HG03439 (cell line): ENCODE results near the gene ITIH3.

Source experiments
- ATAC-seq: cut with Tn5 transposase; IDR thresholded peaks from one replicate; pipeline ENCODE4 v1.9.1; 2021; ENCODE audit warnings: mild to moderate bottlenecking, moderate library complexity; ENCODE audit not compliant: unreplicated experiment

Gene ITIH3

GRCh38 chr3:52779011-52779836 lies 15.4 kb upstream of the ITIH3 start:
- no peak for ATAC-seq

GRCh38 chr3:52779837-52780585 lies 14.6 kb upstream of the ITIH3 start:
- ATAC-seq, result no peak

- ATAC-seq, result no peak
Measured at GRCh38 chr3:52781741-52782140, 12.9 kb upstream of the ITIH3 start.

- ATAC-seq, result no peak
Measured at GRCh38 chr3:52782412-52783210, 12.0 kb upstream of the ITIH3 start.

- ATAC-seq, result no peak
Measured at GRCh38 chr3:52783211-52783555, 11.4 kb upstream of the ITIH3 start.

GRCh38 chr3:52784021-52784621 lies 10.5 kb upstream of the ITIH3 start:
- ATAC-seq, result no peak

- no peak for ATAC-seq
Measured at GRCh38 chr3:52784931-52785590, 9.5 kb upstream of the ITIH3 start.

- ATAC-seq, result no peak
Measured at GRCh38 chr3:52786330-52787215, 8.0 kb upstream of the ITIH3 start.

- ATAC-seq, result no peak
Measured at GRCh38 chr3:52787246-52787645, 7.3 kb upstream of the ITIH3 start.

GRCh38 chr3:52787672-52788625 lies 6.6 kb upstream of the ITIH3 start:
- ATAC-seq, result no peak

GRCh38 chr3:52788890-52789745 lies 5.5 kb upstream of the ITIH3 start:
- no peak for ATAC-seq

- ATAC-seq, result no peak
Measured at GRCh38 chr3:52789746-52790040, 4.9 kb upstream of the ITIH3 start.

GRCh38 chr3:52790337-52790736 lies 4.3 kb upstream of the ITIH3 start:
- no peak for ATAC-seq

GRCh38 chr3:52790741-52791140 lies 3.9 kb upstream of the ITIH3 start:
- no peak for ATAC-seq

GRCh38 chr3:52791366-52791765 lies 3.2 kb upstream of the ITIH3 start:
- no peak for ATAC-seq

GRCh38 chr3:52791928-52792327 lies 2.7 kb upstream of the ITIH3 start:
- no peak for ATAC-seq

- no peak for ATAC-seq
Measured at GRCh38 chr3:52792413-52792812, 2.2 kb upstream of the ITIH3 start.
